ENCODE results near the gene ADIPOR2. TPM values are rescaled to one million over a fixed set of nuclear protein-coding genes. Genes with fewer than 3 reads are reported as not detected.
A peak's percentile ranks its signal among the peaks of the same experiment; 100 is the strongest.

The ADIPOR2 gene
- total RNA-seq, 4 donors from 2014 or later = 28.2 to 37.4 (median 34.1) TPM

GRCh38 chr12:1656902-1657301, 34.0 kb upstream of the ADIPOR2 start:
- 79% methylated on average over 12 of the region's 12 CpGs for WGBS
- no peak for TF ChIP-seq POLR2A (IDR thresholded peaks at IDR 0.05; ENCODE audit: low read depth)
- TF ChIP-seq EP300 (IDR thresholded peaks at IDR 0.05) = no peak
- TF ChIP-seq POLR2AphosphoS5 (IDR thresholded peaks at IDR 0.05) = no peak
- TF ChIP-seq, protein P1, sequence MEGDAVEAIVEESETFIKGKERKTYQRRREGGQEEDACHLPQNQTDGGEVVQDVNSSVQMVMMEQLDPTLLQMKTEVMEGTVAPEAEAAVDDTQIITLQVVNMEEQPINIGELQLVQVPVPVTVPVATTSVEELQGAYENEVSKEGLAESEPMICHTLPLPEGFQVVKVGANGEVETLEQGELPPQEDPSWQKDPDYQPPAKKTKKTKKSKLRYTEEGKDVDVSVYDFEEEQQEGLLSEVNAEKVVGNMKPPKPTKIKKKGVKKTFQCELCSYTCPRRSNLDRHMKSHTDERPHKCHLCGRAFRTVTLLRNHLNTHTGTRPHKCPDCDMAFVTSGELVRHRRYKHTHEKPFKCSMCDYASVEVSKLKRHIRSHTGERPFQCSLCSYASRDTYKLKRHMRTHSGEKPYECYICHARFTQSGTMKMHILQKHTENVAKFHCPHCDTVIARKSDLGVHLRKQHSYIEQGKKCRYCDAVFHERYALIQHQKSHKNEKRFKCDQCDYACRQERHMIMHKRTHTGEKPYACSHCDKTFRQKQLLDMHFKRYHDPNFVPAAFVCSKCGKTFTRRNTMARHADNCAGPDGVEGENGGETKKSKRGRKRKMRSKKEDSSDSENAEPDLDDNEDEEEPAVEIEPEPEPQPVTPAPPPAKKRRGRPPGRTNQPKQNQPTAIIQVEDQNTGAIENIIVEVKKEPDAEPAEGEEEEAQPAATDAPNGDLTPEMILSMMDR (IDR thresholded peaks at IDR 0.05) = no peak
- DNase-seq (ENCODE audit: extremely low spot score) = no peak
- Histone ChIP-seq H3K27me3 (no peaks in the 10 kb centered on the region), H3K4me3 (no peak overlapping the region), H3K27ac (replicated peaks in 1 of 4) (peak overlapping the region; percentile 87 to 96 (median 92)), H3K4me1 (peaks cover 38 to 58% (median 53%) of the 10 kb centered on the region in 4 donors), H3K36me3 (no peaks in the 10 kb centered on the region), H3K9me3 (no peaks in the 10 kb centered on the region)
- intact Hi-C loops (cut with DNase I) = loop anchor here (5.0 kb wide), 1 partner anchor 35 kb away; the partner anchor contains the start of gene ADIPOR2

DNA sequence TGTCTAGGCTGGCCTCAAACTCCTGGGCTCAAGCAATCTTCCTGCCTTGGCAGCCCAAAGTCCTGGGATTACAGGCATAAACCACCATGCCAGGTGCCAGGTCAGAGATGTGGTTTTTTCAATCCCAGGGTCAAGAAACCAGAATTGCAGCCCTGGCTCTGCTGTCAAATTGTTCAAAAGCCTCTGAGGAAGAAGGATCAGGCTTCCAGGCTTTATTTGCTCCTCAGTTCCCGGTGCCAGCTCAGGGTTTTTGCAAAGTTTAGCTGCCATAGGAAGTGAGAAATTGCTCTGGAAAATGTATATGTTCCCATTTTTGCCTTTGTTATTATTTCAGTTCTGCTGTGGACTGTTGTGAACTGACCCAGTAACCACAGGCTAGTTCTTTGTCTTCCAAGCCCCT, 33.2 kb upstream of the ADIPOR2 start:
- TF ChIP-seq, protein P1 (IDR thresholded peaks at IDR 0.05) = no peak
- TF ChIP-seq EP300 (IDR thresholded peaks at IDR 0.05) = no peak
- no peak for TF ChIP-seq POLR2A (IDR thresholded peaks at IDR 0.05; ENCODE audit: low read depth)
- TF ChIP-seq POLR2AphosphoS5 (IDR thresholded peaks at IDR 0.05) = no peak

DNA sequence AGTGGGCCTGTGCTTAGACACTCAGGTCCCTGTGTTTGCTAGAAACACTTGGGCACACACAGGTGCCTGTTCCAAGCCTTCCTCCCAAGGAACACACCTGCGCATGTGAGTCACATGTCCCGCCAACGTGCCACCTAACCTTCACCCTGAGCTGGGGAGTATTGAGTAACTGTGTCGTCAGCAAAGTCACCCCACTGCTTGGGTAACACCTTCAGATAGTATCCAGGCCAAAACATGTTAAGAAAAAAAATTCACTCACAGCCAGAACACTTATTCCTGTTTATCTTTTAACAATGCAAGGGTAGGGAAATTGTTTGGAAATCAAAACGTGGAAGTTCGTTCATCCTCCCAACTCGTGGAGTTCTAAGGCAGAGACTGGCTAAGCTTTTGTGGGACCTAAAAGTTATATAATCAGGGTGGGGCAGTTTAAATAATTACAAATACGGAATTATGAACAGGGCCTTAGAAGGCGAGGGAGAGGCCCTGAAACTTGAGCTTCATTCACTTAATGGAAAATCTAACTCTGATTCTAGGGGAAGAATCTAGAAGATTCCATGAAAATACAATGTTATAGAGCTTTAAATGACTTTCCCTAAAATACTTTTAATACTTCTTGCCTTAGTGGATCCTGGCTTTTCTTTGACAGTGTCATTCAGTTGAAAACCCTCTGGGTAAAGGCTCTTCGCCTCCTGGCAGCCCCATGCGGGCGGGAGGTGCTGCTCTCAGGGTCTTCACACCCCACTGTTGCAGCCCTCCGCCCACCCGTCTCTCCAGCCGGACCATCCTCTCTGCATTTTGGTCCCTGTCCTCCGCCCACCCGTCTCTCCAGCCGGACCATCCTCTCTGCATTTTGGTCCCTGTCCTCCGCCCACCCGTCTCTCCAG, 30.3 kb upstream of the ADIPOR2 start:
- WGBS = 44% methylated on average over 20 of the region's 20 CpGs
- Histone ChIP-seq H3K27ac (replicated peaks in 1 of 4) (peak overlapping the region; percentile 87 to 96 (median 92)), H3K27me3 (no peaks in the 10 kb centered on the region), H3K4me3 (peak overlapping the region; percentile 23 to 35 (median 31)), H3K9me3 (no peaks in the 10 kb centered on the region), H3K4me1 (peaks cover 33 to 55% (median 53%) of the 10 kb centered on the region in 4 donors), H3K36me3 (no peaks in the 10 kb centered on the region)
- intact Hi-C loops (cut with DNase I) = no loop called here
- no peak for DNase-seq (ENCODE audit: extremely low spot score)
- TF ChIP-seq POLR2A (IDR thresholded peaks at IDR 0.05; ENCODE audit: low read depth) (no peak), POLR2AphosphoS5 (IDR thresholded peaks at IDR 0.05) (peak; percentile 62 to 78), EP300 (IDR thresholded peaks at IDR 0.05) (peak; percentile 47)
- TF ChIP-seq, protein P1 (IDR thresholded peaks at IDR 0.05) = no peak

More for the DNA sequence above, 33.2 kb upstream of the ADIPOR2 start:
- no peaks in the 10 kb centered on the region for H3K36me3 ChIP-seq
- 50% methylated on average over 1 of the region's 1 CpG for WGBS
- H3K27me3 ChIP-seq = no peaks in the 10 kb centered on the region
- intact Hi-C loops (cut with DNase I) = loop anchor here (5.0 kb wide), 1 partner anchor 35 kb away; the partner anchor contains the start of gene ADIPOR2
- H3K4me3 ChIP-seq = no peak overlapping the region
- H3K9me3 ChIP-seq = no peaks in the 10 kb centered on the region
- H3K27ac ChIP-seq (replicated peaks in 1 of 4) = peak overlapping the region; percentile 87 to 96 (median 92)
- DNase-seq (ENCODE audit: extremely low spot score) = no peak
- H3K4me1 ChIP-seq = peaks cover 38 to 52% (median 51%) of the 10 kb centered on the region in 4 donors

- Histone ChIP-seq H3K27ac (replicated peaks in 1 of 4) (peak overlapping the region; percentile 90 to 96 (median 95)), H3K36me3 (no peaks in the 10 kb centered on the region), H3K4me1 (peaks cover 40 to 57% (median 54%) of the 10 kb centered on the region in 4 donors), H3K27me3 (no peaks in the 10 kb centered on the region), H3K9me3 (no peaks in the 10 kb centered on the region), H3K4me3 (peak overlapping the region; percentile 54 to 63 (median 60))
- TF ChIP-seq POLR2A (IDR thresholded peaks at IDR 0.05; ENCODE audit: low read depth) = no peak
- peak; percentile 87 to 88 for TF ChIP-seq POLR2AphosphoS5 (IDR thresholded peaks at IDR 0.05)
- TF ChIP-seq, protein P1 (IDR thresholded peaks at IDR 0.05) = no peak
- peak; percentile 98 for DNase-seq (ENCODE audit: extremely low spot score)
- WGBS = 3% methylated on average over 29 of the region's 69 CpGs
- intact Hi-C loops (cut with DNase I) = no loop called here
Observed at GRCh38 chr12:1661553-1662335, 29.1 kb upstream of the ADIPOR2 start.

Data from esophagus muscularis mucosa (tissue), 4 donors.